Ascending aorta (tissue), 2 donors: ENCODE data around the gene CHST11. TPM values are rescaled to one million over a fixed set of nuclear protein-coding genes. Genes with fewer than 3 reads are reported as not detected.
A peak's percentile ranks its signal among the peaks of the same experiment; 100 is the strongest.

Experiments
- DNase-seq, 2 donors: peaks; one replicate each; pipeline ENCODE4 v3.0.0-alpha.2; 2019; ENCODE audit warnings: low spot score in 2 of 2
- H3K27ac ChIP-seq, 2 donors: fragments of 200-600 bp; sonication (generic); one replicate each; pipeline ENCODE4 v1.5.1; 2016 to 2017; ENCODE audit warnings: mild to moderate bottlenecking in 1 of 2
- H3K27me3 ChIP-seq: fragments of 200-600 bp; sonication (generic); one replicate; pipeline ENCODE4 v1.5.1; 2017
- H3K36me3 ChIP-seq, 2 donors: fragments of 200-600 bp; sonication (generic); one replicate each; pipeline ENCODE4 v1.5.1; 2016
- H3K4me1 ChIP-seq, 2 donors: fragments of 200-600 bp; sonication (generic); one replicate each; pipeline ENCODE4 v1.5.1; 2016 to 2017; ENCODE audit warnings: mild to moderate bottlenecking in 1 of 2
- H3K4me3 ChIP-seq, 2 donors: fragments of 200-600 bp; sonication (generic); one replicate each; pipeline ENCODE4 v1.5.1; 2016 to 2017; ENCODE audit warnings: mild to moderate bottlenecking in 1 of 2
- H3K9me3 ChIP-seq, 2 donors: fragments of 200-600 bp; sonication (generic); one replicate each; pipeline ENCODE4 v1.5.1; 2016
- intact Hi-C: fragments of 100-400 bp; cut with DNase I; formaldehyde crosslinking; loops from one replicate; pipeline ENCODE4 v1.15.1; 2023
- total RNA-seq: library from RNA; depleted of rRNA; stranded (reverse); fragments of >200 nt; gene quantifications from one replicate; pipeline ENCODE4 v1.1.0, GENCODE V29; 2016
- TF ChIP-seq, protein P1 (sequence below), 3 experiments: fragments of 200-600 bp in 2 of 3; fragments of 450-650 bp in 1 of 3; sonication (generic) in 2 of 3; IDR thresholded peaks; one replicate each; pipeline ENCODE4 v1.5.1; 2016 to 2019; ENCODE audit warnings: antibody characterized with exemption in 3 of 3, mild to moderate bottlenecking in 1 of 3, moderate library complexity in 1 of 3

CHST11 gene
- total RNA-seq, 1 donor from 2014 or later, result 63.2 TPM

DNA sequence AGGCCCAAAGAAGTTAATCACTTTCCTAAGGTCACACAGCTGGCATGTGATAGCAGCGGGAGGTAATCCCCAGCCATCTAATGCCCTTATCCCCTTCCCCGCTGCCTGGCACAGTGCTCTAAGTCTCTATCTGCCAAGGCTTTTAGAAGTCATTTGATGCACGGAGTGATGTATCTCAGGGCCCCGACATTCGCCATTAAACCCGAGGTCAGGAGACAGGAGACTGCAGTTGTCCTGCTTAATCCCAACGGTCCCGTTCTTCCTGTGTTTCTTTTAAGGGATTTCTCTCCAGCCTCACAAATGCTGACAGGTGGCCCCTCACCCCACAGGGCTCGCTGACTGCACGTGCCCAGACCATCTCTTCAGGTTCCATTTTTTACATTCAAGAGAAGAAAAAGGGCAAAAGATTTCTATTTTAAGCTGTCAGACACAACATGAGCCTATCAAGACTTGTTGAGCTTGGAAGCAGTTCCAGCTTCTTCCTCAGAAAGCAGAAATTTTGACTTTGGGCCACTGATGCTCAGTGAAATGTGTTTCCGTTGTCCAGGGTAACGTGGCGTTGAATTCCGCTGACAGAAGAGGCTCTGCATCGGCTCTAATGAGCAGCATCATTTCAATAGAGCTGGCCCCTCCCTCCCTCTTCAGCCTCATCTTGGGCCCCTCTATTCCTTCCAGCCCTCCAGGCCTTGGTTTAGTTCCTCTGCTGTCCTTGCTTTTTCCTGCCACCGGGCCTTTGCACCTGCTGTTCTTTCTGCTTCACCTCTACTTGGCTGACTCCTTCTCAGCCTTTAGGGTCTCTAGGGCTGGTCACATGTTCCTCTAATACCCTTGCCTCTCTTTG lies 171.5 kb downstream of the CHST11 start:
- intact Hi-C loops, result loop anchor here (5.0 kb wide), 1 partner anchor 44 kb away; no protein-coding TSS in a partner anchor
- TF ChIP-seq, protein P1, sequence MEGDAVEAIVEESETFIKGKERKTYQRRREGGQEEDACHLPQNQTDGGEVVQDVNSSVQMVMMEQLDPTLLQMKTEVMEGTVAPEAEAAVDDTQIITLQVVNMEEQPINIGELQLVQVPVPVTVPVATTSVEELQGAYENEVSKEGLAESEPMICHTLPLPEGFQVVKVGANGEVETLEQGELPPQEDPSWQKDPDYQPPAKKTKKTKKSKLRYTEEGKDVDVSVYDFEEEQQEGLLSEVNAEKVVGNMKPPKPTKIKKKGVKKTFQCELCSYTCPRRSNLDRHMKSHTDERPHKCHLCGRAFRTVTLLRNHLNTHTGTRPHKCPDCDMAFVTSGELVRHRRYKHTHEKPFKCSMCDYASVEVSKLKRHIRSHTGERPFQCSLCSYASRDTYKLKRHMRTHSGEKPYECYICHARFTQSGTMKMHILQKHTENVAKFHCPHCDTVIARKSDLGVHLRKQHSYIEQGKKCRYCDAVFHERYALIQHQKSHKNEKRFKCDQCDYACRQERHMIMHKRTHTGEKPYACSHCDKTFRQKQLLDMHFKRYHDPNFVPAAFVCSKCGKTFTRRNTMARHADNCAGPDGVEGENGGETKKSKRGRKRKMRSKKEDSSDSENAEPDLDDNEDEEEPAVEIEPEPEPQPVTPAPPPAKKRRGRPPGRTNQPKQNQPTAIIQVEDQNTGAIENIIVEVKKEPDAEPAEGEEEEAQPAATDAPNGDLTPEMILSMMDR (IDR thresholded peaks at IDR 0.05), result no peak

DNA sequence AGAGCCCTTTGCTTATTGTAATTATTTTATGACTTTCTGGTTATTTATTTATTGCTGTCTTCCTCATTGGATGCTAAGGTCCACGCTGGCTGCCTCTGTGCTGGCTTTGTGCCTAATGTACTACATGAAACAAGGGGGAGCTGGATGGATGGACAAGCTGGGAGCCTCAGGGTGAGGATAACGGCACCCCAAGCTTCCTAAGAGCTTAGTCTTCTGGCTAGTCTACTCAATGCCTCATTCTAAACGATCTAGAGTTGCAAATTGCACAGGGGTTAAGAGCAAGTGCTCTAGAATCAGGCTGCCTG lies 172.0 kb downstream of the CHST11 start:
- Histone ChIP-seq H3K9me3 (no peaks in the 10 kb centered on the region), H3K4me3 (peak overlapping the region in 1 of 2 donors; percentile 39), H3K27me3 (no peaks in the 10 kb centered on the region), H3K36me3 (no peaks in the 10 kb centered on the region), H3K27ac (peak overlapping the region; percentile 74 to 77), H3K4me1 (peaks cover 0 to 16% of the 10 kb centered on the region in 2 donors)
- no peak for DNase-seq
- TF ChIP-seq, protein P1 (IDR thresholded peaks at IDR 0.05), result no peak
- intact Hi-C loops, result loop anchor here (5.0 kb wide), 1 partner anchor 44 kb away; no protein-coding TSS in a partner anchor

More for the DNA sequence above, 171.5 kb downstream of the CHST11 start:
- Histone ChIP-seq H3K4me3 (peak overlapping the region in 1 of 2 donors; percentile 39), H3K27ac (peak overlapping the region; percentile 74 to 77), H3K9me3 (no peaks in the 10 kb centered on the region), H3K36me3 (no peaks in the 10 kb centered on the region), H3K27me3 (no peaks in the 10 kb centered on the region), H3K4me1 (peaks cover 0 to 16% of the 10 kb centered on the region in 2 donors)
- DNase-seq, result no peak

DNA sequence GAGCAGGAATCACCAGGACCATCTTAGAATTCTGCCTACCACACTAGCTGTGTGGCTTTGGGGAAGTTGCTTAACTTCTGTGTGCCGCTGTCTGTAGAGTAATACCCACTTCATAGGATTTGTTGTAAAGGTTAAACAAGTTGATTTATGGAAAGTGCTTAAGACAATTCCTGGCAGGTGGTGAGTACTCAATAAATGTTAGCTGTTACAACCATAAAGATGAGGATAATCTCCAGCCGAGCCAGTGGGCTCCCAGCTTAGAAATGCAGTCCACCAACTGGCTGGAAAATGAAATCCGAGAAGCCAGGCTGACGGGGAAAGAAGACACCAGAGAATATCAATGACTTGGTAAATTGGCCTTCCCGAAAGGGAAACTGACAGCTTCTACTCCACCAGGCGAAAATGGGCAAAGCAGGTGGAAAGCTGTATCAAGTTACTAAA lies 173.5 kb downstream of the CHST11 start:
- Histone ChIP-seq H3K36me3 (no peaks in the 10 kb centered on the region), H3K27ac (no peak overlapping the region), H3K4me1 (peaks cover 0 to 16% of the 10 kb centered on the region in 2 donors), H3K27me3 (no peaks in the 10 kb centered on the region), H3K9me3 (no peaks in the 10 kb centered on the region), H3K4me3 (no peak overlapping the region)
- intact Hi-C loops, result no loop called here
- DNase-seq, result no peak
- TF ChIP-seq, protein P1 (IDR thresholded peaks at IDR 0.05), result no peak

DNA sequence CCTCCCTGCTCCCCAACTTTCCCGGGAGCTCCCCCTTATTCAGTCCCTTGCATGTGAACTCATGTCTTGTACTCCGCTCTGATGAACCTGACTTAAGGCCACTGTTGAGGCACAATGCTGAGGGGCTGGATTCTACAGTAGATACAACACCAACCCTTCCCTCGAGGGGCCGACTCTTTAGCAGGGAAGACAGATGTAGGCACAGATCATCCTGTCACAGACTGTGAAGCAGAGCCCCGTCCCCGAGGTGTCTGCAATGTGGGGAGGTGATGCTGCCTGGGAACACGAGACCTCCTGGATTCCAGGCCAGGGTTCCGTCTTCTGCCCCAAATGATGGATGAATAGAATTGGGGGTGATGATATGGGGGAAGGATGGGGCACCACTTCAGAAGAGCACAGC lies 175.1 kb downstream of the CHST11 start:
- DNase-seq, result no peak
- no peak overlapping the region for H3K4me3 ChIP-seq
- TF ChIP-seq, protein P1 (IDR thresholded peaks at IDR 0.05), result no peak
- H3K36me3 ChIP-seq, result no peaks in the 10 kb centered on the region
- H3K9me3 ChIP-seq, result no peaks in the 10 kb centered on the region
- intact Hi-C loops, result no loop called here
- H3K27me3 ChIP-seq, result no peaks in the 10 kb centered on the region
- H3K4me1 ChIP-seq, result peaks cover 0 to 16% of the 10 kb centered on the region in 2 donors
- H3K27ac ChIP-seq, result no peak overlapping the region

DNA sequence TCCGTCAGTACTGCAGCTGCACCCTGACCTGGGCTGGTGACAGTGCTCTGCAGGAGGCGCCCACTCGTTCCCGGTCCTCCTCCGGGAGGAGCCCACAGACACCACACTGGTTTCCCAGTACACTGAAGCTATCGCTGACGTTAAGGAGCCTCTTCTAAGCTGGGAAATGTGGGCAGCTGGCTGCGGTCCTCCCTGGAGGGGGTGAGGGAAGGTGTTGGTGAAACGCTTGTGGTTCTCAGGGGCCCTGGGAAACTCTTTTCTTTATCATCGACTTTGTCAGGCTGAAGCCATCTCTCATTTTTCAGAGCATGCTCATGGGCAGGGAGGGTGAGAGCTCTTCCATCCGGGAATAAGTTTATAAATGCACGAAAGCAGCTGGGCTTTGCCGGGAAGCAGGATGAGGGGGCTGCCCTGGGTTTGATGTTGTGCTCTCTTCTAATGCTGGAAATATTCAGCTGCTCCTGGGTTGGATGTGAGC lies 176.0 kb downstream of the CHST11 start:
- no peak overlapping the region for H3K27ac ChIP-seq
- DNase-seq, result no peak
- intact Hi-C loops, result no loop called here

More for the DNA sequence above, 176.0 kb downstream of the CHST11 start:
- TF ChIP-seq, protein P1 (IDR thresholded peaks at IDR 0.05), result no peak
- Histone ChIP-seq H3K27me3 (no peaks in the 10 kb centered on the region), H3K4me1 (peaks cover 0 to 13% of the 10 kb centered on the region in 2 donors), H3K4me3 (no peak overlapping the region), H3K9me3 (no peaks in the 10 kb centered on the region), H3K36me3 (no peaks in the 10 kb centered on the region)
